GM18870 (cell line): ENCODE data around the gene RASSF4.
A peak's percentile ranks its signal among the peaks of the same experiment; 100 is the strongest.
"Not testable (repeated sequence)": the region's sequence is repeated elsewhere in the genome, so short reads cannot be mapped to it uniquely, and the experiment has no call there.

Experiments used
- ATAC-seq: cut with Tn5 transposase; IDR thresholded peaks from one replicate; pipeline ENCODE4 v1.9.1; 2021; ENCODE audit warnings: moderate library complexity; ENCODE audit not compliant: unreplicated experiment

RASSF4 gene

GRCh38 chr10:45000752-45001380, 41.3 kb downstream of the RASSF4 start, which contains the start of gene ZNF22:
Gene ZNF22, plus strand, starts transcription at chr10:45000923. Its CDS starts 2,446 bp downstream, at chr10:45003369.
- ATAC-seq, result peak; percentile 45

DNA sequence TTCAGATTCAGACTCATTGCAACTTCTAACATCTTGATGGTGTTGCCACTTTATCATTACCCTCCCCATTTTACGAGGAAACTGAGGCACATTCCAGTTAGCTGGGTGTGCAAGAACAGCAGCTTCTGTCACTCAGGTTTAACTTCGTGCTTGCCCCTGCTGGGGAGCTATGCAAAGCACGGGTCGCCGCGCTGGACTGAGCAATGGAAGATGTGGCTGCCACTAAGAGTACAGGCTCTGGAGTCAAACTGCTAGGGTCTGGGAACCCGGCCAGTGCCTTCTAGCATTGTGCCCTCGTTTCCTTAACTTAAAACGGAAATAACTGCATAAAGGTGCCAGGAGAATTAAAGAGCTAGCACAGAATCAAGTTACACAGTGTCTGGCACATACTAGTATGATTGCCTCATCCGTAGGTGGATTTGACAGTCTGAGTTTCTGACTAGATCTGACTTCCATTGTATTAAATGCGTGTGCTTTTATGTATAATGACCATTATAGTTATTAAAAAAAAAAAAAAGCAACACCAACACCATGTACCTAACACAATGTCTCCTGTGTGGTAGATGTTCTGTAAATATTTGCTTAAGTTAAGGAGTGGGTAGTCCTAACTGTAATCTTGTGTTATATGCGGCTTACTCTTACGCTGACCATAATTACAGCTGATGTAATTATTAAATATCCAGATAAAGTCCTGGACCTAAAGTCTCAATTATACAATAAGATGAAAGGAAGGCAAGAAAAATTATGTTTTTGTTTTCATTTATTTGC, 42.0 kb downstream of the RASSF4 start:
- ATAC-seq, result peak; percentile 77

GRCh38 chr10:45003432-45004000, 43.9 kb downstream of the RASSF4 start:
- ATAC-seq, result no peak

DNA sequence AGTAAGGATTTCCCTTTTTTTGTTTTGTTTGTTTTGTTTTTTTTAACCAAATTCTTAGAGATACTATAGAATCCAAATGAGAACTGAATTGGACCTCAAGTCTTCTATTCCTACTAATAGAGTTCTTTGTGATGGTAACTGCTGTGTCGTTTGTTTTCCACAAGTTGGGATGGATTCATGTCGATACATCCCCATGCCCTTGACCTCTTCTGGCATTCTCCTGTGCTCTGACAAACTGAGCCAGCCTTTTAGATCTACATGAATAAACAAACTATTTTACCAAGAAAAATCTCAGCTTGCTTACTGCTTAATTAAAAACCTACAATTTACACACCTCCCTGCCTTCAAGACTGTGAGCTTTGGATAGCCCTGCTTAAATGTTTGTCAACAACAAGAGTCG, 45.1 kb downstream of the RASSF4 start:
- ATAC-seq, result no peak

DNA sequence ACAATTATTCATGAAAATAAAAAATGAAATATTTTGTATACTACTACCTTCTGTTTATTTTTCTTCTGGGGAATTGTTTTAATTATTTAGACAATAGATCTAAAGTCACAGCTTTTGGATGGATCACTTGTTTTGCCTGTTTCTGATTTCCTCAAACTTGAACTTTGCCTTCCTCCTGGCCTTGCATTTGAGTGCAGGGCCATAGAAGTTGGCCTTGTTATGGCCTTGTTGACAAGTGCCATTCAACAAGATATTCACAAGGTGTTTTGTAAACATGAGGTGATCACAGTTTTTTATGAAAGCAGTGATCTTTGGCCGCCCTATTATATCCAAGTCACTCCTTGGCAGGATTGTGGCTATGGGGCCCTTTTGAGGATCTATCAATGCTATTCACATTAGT, 45.7 kb downstream of the RASSF4 start:
- no peak for ATAC-seq

GRCh38 chr10:45006276-45007030, 46.9 kb downstream of the RASSF4 start:
- ATAC-seq, result no peak

DNA sequence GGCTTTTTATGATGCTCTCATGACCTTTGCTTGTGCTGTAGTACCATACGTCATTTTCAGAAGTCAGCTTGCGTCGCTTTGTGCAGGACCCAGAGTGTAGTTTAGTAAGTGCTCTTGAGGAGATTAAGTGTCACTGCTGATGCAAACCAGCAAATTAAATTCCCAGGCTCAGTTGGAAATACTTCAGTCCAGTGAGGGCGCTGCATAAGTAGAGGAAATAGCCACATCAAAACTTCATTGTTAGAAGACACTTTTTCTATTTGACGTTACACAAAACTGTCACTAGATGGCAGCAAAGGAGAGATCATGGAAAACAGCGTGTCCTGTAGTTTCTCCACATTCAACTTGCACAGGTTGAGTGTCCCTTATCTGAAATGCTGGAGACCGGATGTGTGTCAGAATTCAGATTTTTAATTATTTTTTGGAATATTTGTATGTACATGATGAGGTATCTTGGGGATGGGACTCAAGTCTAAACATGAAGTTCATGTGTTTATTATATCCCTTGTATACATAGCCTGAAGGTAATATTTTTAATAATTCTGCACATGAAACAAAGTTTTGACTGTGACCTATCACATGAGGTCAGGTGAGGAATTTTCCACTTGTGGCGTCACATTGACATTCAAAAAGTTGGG, 49.0 kb downstream of the RASSF4 start:
- ATAC-seq, result peak; percentile 81

DNA sequence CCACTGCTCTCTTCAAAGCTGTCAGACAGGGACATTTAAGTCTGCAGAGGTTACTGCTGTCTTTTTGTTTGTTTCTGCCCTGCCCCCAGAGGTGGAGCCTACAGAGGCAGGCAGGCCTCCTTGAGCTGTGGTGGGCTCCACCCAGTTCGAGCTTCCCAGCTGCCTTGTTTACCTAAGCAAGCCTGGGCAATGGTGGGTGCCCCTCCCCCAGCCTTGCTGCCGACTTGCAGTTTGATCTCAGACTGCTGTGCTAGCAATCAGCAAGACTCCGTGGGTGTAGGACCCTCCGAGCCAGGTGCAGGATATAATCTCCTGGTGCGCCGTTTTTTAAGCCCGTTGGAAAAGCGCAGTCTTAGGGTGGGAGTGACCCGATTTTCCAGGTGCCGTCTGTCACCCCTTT, 55.0 kb downstream of the RASSF4 start:
- ATAC-seq, result not testable (repeated sequence)

- ATAC-seq, result no peak
Measured at GRCh38 chr10:45015590-45015989, 56.0 kb downstream of the RASSF4 start.

DNA sequence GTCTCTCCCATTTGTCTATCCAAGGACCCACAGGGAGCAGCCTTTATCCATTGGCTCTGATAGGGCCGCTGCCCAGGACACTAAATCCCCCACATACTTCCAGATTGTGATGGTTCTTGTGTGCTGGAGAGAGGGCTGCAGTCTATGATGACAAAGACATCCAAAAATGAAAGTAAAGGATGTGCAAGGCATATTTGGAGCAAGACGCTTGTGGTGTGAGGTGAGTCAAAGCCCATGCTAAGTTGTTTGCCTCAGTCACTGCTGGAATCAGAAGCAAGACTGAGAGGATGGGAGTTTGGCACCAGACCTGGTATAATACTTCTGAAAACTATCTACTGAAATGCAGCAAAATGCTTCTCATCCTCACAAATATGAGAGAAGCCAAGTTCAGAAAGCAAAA, 63.8 kb downstream of the RASSF4 start:
- no peak for ATAC-seq

GRCh38 chr10:45034301-45034700, 74.7 kb downstream of the RASSF4 start:
- no peak for ATAC-seq

- no peak for ATAC-seq
Measured at GRCh38 chr10:45035673-45036072, 76.1 kb downstream of the RASSF4 start.

GRCh38 chr10:45040921-45041542, 81.4 kb downstream of the RASSF4 start:
- no peak for ATAC-seq

DNA sequence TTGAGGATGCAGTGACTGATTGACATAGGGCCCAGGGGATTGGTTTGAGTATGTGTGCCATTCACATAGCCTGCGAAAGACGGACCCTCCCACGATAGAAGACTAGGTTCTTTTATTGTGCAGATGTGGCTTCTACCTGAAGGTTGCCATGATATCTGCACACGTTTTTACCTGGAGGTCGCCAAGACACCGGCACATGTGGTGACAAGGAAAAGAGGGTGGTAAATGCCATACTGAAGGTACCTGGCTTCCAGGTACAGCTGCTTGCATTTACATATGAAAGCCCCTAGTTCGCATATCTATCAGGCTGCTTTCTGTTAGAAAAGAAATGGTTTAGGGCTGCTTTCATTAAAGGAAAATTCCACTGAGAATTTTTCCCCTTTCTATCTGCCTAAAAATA, 84.7 kb downstream of the RASSF4 start:
- ATAC-seq, result no peak
